Neural cell (in vitro differentiated cells): Measurements from ENCODE around the gene HEATR3. TPM values are rescaled to one million over a fixed set of nuclear protein-coding genes. Genes with fewer than 3 reads are reported as not detected.

Experiments
- H2AFZ ChIP-seq: fragments of 200-600, 300-800 bp; sonication (generic), shearing (Covaris generic); 2 replicates; pipeline ENCODE4 v1.6.0; 2014; ENCODE audit warnings: low read depth, mild to moderate bottlenecking, antibody characterized with exemption, low read length, moderate library complexity
- H3F3A ChIP-seq: fragments of 200-600 bp; shearing (Covaris generic); 2 replicates; pipeline ENCODE4 v1.6.1; 2016; ENCODE audit warnings: mild to moderate bottlenecking, moderate library complexity, mixed read lengths, antibody characterized with exemption, low read length; ENCODE audit not compliant: insufficient read depth, poor library complexity, severe bottlenecking
- H3K27ac ChIP-seq: fragments of 200-600, 300-800 bp; sonication (generic), shearing (Covaris generic); 2 replicates; pipeline ENCODE4 v1.5.1; 2014; ENCODE audit warnings: mild to moderate bottlenecking, low read length, moderate library complexity
- H3K27me3 ChIP-seq: fragments of 300-800, 200-600 bp; sonication (generic), shearing (Covaris generic); 2 replicates; pipeline ENCODE4 v1.6.0; 2014; ENCODE audit warnings: mild to moderate bottlenecking, low read depth, low read length, moderate library complexity; ENCODE audit not compliant: insufficient read depth
- H3K36me3 ChIP-seq: fragments of 300-800, 200-600 bp; sonication (generic), shearing (Covaris generic); 2 replicates; pipeline ENCODE4 v1.5.1; 2014; ENCODE audit warnings: mild to moderate bottlenecking, antibody characterized with exemption, low read length, moderate library complexity; ENCODE audit not compliant: insufficient read depth
- H3K4me2 ChIP-seq: fragments of 300-800, 200-600 bp; sonication (generic), shearing (Covaris generic); 2 replicates; pipeline ENCODE4 v1.6.0; 2014; ENCODE audit warnings: mild to moderate bottlenecking, low read length
- H3K4me3 ChIP-seq: fragments of 300-800, 200-600 bp; sonication (generic), shearing (Covaris generic); 2 replicates; pipeline ENCODE4 v1.5.1; 2014; ENCODE audit warnings: mild to moderate bottlenecking, low read length, moderate library complexity
- H3K79me2 ChIP-seq: fragments of 200-600 bp; shearing (Covaris generic); replicated peaks from 2 replicates; pipeline ENCODE4 v1.6.0; 2014; ENCODE audit warnings: mild to moderate bottlenecking, low read length, moderate library complexity; ENCODE audit not compliant: insufficient read depth
- H3K9ac ChIP-seq: fragments of 300-800, 200-600 bp; sonication (generic), shearing (Covaris generic); 2 replicates; pipeline ENCODE4 v1.6.1; 2016; ENCODE audit warnings: mild to moderate bottlenecking, low read length, mixed read lengths
- H3K9me2 ChIP-seq: fragments of 200-600 bp; shearing (Covaris generic); 2 replicates; pipeline ENCODE4 v1.6.1; 2016; ENCODE audit warnings: mild to moderate bottlenecking, low read length, mixed read lengths; ENCODE audit not compliant: insufficient read depth
- H3K9me3 ChIP-seq: fragments of 200-600, 300-800 bp; sonication (generic), shearing (Covaris generic); 2 replicates; pipeline ENCODE4 v1.6.1; 2016; ENCODE audit warnings: mild to moderate bottlenecking, mixed run types, low read length, moderate library complexity, mixed read lengths
- H4K20me1 ChIP-seq: fragments of 200-600 bp; shearing (Covaris generic); 2 replicates; pipeline ENCODE4 v1.6.1; 2016; ENCODE audit warnings: mild to moderate bottlenecking, mixed run types; ENCODE audit not compliant: insufficient read depth
- EP300 ChIP-seq: fragments of 450-650 bp; conservative IDR thresholded peaks from 2 replicates; pipeline ENCODE4 v1.6.1; 2014; ENCODE audit warnings: antibody characterized with exemption, mild to moderate bottlenecking, moderate library complexity; ENCODE audit not compliant: poor library complexity, severe bottlenecking
- EZH2 ChIP-seq: fragments of 200-600, 300-800 bp; shearing (Covaris generic), sonication (generic); IDR thresholded peaks from 2 replicates; pipeline ENCODE4 v1.6.1; 2014; ENCODE audit warnings: antibody characterized with exemption, low read length, borderline replicate concordance, mild to moderate bottlenecking; ENCODE audit not compliant: insufficient read depth, poor library complexity, severe bottlenecking
- MXI1 ChIP-seq: fragments of 450-650 bp; conservative IDR thresholded peaks from 2 replicates; pipeline ENCODE4 v1.6.1; 2014; ENCODE audit warnings: antibody characterized with exemption, mild to moderate bottlenecking; ENCODE audit not compliant: poor library complexity, severe bottlenecking
- POLR2AphosphoS5 ChIP-seq: IDR thresholded peaks from 2 replicates; pipeline ENCODE4 v1.6.1; 2012
- RAD21 ChIP-seq: fragments of 450-650 bp; conservative IDR thresholded peaks from 2 replicates; pipeline ENCODE4 v1.6.1; 2014; ENCODE audit warnings: antibody characterized with exemption, mild to moderate bottlenecking, moderate library complexity
- SMC3 ChIP-seq: fragments of 450-650 bp; conservative IDR thresholded peaks from 2 replicates; pipeline ENCODE4 v1.6.1; 2014; ENCODE audit warnings: antibody characterized with exemption, mild to moderate bottlenecking, moderate library complexity; ENCODE audit not compliant: poor library complexity
- TAF1 ChIP-seq: IDR thresholded peaks from 2 replicates; pipeline ENCODE4 v1.6.1; 2012; ENCODE audit warnings: low read depth
- polyA plus RNA-seq: library from polyadenylated mRNA; depleted of rRNA; stranded (reverse); fragments of >200 nt; gene quantifications from 2 replicates; pipeline ENCODE4 v1.2.3, GENCODE V29; 2014
- TF ChIP-seq, protein P1 (sequence below): IDR thresholded peaks from 2 replicates; pipeline ENCODE4 v1.6.1; 2012; ENCODE audit warnings: borderline replicate concordance
- TF ChIP-seq, protein P2 (sequence below): fragments of 450-650 bp; IDR thresholded peaks from 2 replicates; pipeline ENCODE4 v1.5.1; 2014; ENCODE audit warnings: antibody characterized with exemption, mild to moderate bottlenecking, moderate library complexity; ENCODE audit not compliant: poor library complexity, severe bottlenecking

HEATR3 gene
- polyA plus RNA-seq, 1 donor from 2014 or later: 50.5 TPM

DNA sequence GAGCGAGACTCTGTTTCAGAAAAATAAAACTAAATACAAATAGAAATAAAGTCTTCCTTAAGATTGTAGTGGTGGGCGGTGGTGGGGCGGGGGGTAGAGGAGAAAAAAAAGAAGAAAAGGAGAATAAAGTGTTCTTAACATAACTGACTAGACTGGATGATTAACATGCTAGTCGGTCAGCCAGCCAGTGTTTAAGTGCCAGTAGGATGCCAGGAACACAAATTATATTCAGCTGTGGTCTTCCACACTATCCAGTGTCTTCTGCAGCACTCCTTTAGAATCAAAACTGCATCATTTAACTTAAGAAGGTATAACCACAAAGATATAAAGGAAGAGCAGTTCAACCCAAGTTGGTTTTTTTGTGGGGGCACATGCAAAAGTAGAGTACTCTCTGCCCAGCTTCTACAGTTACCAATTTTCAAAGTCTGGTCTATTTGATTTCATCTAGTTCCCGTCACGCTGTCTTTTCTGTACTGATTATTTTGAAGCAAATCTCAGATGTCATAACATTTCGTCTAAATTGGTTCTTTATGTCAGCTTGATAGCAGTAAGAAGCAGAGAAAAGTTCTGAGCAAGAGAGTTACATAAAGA lies 15.8 kb downstream of the HEATR3 start:
- Histone ChIP-seq H3K9me2 (no peaks in the 10 kb centered on the region), H3K27ac (no peak overlapping the region), H3K27me3 (no peaks in the 10 kb centered on the region), H2AFZ (no peak overlapping the region), H3K4me3 (no peak overlapping the region), H3K9ac (no peak overlapping the region), H4K20me1 (no peaks in the 10 kb centered on the region), H3K36me3 (peaks cover 5% of the 10 kb centered on the region), H3K79me2 (no peaks in the 10 kb centered on the region), H3F3A (no peaks in the 10 kb centered on the region), H3K9me3 (no peaks in the 10 kb centered on the region), H3K4me2 (no peak overlapping the region)
- TF ChIP-seq, protein P1, sequence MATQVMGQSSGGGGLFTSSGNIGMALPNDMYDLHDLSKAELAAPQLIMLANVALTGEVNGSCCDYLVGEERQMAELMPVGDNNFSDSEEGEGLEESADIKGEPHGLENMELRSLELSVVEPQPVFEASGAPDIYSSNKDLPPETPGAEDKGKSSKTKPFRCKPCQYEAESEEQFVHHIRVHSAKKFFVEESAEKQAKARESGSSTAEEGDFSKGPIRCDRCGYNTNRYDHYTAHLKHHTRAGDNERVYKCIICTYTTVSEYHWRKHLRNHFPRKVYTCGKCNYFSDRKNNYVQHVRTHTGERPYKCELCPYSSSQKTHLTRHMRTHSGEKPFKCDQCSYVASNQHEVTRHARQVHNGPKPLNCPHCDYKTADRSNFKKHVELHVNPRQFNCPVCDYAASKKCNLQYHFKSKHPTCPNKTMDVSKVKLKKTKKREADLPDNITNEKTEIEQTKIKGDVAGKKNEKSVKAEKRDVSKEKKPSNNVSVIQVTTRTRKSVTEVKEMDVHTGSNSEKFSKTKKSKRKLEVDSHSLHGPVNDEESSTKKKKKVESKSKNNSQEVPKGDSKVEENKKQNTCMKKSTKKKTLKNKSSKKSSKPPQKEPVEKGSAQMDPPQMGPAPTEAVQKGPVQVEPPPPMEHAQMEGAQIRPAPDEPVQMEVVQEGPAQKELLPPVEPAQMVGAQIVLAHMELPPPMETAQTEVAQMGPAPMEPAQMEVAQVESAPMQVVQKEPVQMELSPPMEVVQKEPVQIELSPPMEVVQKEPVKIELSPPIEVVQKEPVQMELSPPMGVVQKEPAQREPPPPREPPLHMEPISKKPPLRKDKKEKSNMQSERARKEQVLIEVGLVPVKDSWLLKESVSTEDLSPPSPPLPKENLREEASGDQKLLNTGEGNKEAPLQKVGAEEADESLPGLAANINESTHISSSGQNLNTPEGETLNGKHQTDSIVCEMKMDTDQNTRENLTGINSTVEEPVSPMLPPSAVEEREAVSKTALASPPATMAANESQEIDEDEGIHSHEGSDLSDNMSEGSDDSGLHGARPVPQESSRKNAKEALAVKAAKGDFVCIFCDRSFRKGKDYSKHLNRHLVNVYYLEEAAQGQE: no peak
- TF ChIP-seq SMC3 (no peak), EZH2 (no peak), MXI1 (no peak)

DNA sequence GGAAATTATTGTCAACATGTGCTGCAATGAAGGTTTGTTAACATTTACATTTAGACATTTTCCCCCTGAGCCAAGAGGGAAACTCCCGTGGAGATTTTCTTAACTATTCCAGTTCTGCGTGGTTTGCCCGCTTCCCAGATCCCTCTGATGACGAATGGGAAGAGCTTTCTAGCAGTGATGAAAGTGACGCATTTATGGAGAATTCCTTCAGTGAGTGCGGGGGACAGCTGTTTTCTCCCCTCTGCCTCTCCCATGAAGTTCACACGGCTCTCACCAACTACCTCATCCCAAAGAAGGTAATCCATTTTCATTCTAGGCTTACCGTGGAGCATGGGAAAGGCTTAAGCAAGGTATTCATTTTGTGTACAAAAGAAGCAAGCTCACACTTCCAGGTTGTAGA lies 18.2 kb downstream of the HEATR3 start:
- Histone ChIP-seq H4K20me1 (no peaks in the 10 kb centered on the region), H3K27me3 (no peaks in the 10 kb centered on the region), H3F3A (no peaks in the 10 kb centered on the region), H3K79me2 (no peaks in the 10 kb centered on the region), H3K36me3 (peaks cover 5% of the 10 kb centered on the region), H3K9ac (no peak overlapping the region), H3K9me2 (no peaks in the 10 kb centered on the region), H3K27ac (no peak overlapping the region), H2AFZ (no peak overlapping the region), H3K4me2 (no peak overlapping the region), H3K4me3 (no peak overlapping the region), H3K9me3 (no peaks in the 10 kb centered on the region)
- TF ChIP-seq EP300: no peak
- TF ChIP-seq POLR2AphosphoS5: no peak
- no peak for TF ChIP-seq SMC3
- TF ChIP-seq, protein P1: no peak
- TF ChIP-seq, protein P2, sequence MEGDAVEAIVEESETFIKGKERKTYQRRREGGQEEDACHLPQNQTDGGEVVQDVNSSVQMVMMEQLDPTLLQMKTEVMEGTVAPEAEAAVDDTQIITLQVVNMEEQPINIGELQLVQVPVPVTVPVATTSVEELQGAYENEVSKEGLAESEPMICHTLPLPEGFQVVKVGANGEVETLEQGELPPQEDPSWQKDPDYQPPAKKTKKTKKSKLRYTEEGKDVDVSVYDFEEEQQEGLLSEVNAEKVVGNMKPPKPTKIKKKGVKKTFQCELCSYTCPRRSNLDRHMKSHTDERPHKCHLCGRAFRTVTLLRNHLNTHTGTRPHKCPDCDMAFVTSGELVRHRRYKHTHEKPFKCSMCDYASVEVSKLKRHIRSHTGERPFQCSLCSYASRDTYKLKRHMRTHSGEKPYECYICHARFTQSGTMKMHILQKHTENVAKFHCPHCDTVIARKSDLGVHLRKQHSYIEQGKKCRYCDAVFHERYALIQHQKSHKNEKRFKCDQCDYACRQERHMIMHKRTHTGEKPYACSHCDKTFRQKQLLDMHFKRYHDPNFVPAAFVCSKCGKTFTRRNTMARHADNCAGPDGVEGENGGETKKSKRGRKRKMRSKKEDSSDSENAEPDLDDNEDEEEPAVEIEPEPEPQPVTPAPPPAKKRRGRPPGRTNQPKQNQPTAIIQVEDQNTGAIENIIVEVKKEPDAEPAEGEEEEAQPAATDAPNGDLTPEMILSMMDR: no peak
- TF ChIP-seq TAF1: no peak
- no peak for TF ChIP-seq EZH2
- TF ChIP-seq RAD21: no peak
- no peak for TF ChIP-seq MXI1
